Measurements from ENCODE around the gene C11orf24. TPM values are rescaled to one million over a fixed set of nuclear protein-coding genes. Genes with fewer than 3 reads are reported as not detected.

C11orf24 gene
- total and polyA plus RNA-seq, 2 of the 8 experiments (the other 6 are each of a cell fraction or from before 2014, with no cell fraction given), result 45.4 to 51.7 TPM

GRCh38 chr11:68275721-68276507, 4.1 kb upstream of the C11orf24 start (continued):
- no peak for TF ChIP-seq ASH2L (IDR thresholded peaks at IDR 0.05; ENCODE audit: low read length)
- TF ChIP-seq HDAC2 (IDR thresholded peaks at IDR 0.05; ENCODE audit: borderline replicate concordance in 1 of 2, low read depth in 2 of 2, low read length in 2 of 2), result no peak
